ENCODE results near the gene CCDC102A.

DNA sequence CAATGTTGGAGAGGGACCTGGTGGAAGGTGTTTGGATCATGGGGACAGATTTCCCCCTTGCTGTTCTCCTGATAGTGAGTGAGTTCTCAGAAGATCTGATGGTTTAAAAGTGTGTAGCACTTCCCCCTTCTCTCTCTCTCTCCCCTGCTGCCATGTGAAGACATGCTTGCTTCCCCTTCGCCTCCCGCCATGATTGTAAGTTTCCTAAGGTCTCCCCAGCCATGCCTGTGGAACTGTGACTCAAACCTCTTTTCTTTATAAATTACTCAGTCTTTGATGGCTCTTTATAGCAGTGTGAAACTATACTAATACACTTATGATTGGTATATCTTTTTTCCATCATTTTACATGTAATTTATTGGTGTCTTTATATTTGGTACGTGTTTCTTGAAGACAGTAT lies 19.5 kb upstream of the CCDC102A start:
- TF ChIP-seq, protein P1, sequence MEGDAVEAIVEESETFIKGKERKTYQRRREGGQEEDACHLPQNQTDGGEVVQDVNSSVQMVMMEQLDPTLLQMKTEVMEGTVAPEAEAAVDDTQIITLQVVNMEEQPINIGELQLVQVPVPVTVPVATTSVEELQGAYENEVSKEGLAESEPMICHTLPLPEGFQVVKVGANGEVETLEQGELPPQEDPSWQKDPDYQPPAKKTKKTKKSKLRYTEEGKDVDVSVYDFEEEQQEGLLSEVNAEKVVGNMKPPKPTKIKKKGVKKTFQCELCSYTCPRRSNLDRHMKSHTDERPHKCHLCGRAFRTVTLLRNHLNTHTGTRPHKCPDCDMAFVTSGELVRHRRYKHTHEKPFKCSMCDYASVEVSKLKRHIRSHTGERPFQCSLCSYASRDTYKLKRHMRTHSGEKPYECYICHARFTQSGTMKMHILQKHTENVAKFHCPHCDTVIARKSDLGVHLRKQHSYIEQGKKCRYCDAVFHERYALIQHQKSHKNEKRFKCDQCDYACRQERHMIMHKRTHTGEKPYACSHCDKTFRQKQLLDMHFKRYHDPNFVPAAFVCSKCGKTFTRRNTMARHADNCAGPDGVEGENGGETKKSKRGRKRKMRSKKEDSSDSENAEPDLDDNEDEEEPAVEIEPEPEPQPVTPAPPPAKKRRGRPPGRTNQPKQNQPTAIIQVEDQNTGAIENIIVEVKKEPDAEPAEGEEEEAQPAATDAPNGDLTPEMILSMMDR (conservative IDR thresholded peaks at IDR 0.05 in 1 of 2, IDR thresholded peaks at IDR 0.05 in 1 of 2; ENCODE audit: extremely low read depth in 1 of 2, insufficient read depth in 1 of 2, low read depth in 1 of 2, low read length in 2 of 2) = no peak
- no peak for TF ChIP-seq EZH2 (IDR thresholded peaks at IDR 0.05; ENCODE audit: borderline replicate concordance, low read length)

All from mammary epithelial cell (primary cell).